Fibroblast of skin of scalp (primary cell): ENCODE results near the gene UQCRC1.
A peak's percentile ranks its signal among the peaks of the same experiment; 100 is the strongest.

Experiments
- DNase-seq: peaks from one replicate; pipeline ENCODE4 v3.0.0-alpha.2; 2013

The UQCRC1 gene

GRCh38 chr3:48569808-48570450 is 39.5 kb downstream of the UQCRC1 start:
- DNase-seq: no peak

DNA sequence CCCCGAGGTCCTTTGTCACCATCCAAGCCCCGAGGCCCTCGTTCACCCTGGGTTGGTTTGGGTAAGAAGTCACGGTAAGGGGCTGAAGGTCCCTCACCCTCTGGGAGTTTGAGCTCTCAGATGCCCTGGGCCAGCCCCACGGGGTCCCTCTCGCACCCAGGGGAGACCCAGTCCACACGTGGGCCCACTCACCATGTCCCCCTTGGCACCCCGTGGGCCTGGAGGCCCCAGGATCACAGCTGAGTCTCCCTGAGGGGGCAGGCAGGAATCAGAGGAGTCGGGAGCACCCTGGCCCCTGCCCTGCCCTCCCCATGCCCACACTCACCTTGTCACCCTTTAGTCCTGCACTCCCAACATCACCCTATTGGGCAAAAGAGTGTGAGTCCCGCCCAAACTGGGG is 40.0 kb downstream of the UQCRC1 start:
- no peak for DNase-seq

DNA sequence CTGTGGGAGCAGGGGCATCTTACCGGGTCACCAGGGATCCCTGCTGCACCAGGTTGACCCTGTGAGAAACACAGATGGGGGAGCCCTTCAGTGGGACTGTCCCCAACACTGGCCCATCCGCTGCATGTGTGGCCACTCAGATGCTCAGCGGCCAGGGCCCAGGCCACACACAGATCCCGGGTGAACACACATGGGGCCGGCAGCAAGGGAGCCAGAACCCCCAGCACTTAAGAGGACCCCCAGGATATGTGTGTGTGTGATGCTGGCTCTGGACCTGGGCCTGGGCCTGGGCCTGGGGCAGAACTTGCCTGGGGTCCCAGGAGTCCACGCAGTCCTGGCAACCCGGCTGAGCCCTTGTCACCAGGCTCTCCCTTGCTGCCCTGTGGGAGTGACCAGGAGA is 41.0 kb downstream of the UQCRC1 start:
- DNase-seq: no peak

DNA sequence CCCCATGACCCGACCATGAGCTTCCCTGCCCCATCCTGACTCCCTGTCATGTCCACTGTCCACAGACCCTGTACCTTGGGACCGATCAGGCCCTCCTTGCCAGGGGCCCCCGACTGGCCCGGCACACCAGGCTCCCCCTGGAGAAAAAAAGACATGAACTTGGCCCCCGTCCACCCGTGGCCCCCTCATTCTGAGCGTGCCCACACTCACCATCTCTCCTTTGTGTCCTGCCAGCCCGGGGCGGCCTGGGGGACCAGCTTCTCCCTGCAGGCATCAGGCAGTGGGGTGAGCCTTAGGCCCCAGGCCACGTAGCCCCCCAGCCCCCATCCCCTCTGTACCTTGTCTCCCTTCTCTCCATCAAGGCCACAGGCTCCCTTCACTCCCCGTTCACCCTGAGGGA is 41.9 kb downstream of the UQCRC1 start:
- DNase-seq: no peak

DNA sequence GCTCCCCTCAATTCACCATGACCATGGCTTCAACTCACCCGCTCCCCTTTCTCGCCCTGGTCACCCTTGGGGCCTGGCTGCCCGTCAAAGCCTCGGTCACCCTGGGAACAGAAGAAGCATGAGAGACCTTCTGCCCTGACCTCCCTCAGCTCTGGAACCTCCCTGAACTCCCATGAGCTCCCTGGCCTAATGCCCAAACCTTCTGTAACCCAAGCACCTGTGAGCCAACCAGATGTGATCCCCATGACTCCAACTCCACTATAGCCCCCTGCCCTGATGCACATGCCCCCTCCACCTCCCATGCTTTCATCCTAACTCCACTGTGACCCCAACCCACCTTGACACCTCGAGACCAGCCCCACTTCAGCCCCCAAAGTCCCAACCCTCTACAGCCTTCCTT is 42.4 kb downstream of the UQCRC1 start:
- DNase-seq: no peak

- DNase-seq: no peak
Measured at GRCh38 chr3:48566401-48566760, 43.1 kb downstream of the UQCRC1 start.

DNA sequence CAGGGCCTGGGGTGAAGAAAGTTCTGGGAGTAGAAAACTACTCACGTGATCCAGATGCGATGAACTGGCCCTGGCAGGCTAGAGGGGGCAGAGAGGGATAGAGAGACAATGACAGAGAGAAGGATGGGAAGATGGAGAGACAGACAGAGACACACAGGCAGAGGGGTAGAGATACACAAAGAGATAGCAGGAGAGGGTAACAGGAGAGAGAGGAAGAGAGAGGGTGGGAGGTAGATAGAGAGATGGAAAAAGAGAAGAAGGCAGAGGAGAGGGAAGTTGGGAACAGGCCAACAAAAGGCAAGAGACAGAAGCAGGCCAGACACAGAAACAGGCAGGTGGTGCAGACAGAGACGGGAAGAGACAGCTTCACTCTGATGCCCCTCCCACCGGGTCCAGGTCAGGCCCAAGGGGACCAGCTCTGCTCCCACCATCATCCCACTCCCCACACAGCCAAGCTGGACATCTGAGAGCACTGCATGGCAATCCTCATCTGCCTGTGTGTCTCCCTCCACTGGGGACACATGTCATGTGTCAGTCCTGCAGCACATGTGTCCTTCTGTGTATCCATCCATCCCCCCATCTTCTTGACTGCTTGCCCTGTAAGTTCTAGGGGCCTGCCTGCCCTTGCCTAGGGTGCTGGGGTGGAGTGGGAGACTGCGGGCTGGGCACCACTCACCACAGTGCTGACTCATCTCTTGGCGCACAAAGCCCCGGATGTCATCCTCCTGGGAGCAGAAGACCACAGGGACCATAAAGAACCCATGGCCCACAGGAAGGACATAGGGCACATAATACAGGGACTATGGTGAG is 43.6 kb downstream of the UQCRC1 start:
- peak; percentile 68 for DNase-seq

DNA sequence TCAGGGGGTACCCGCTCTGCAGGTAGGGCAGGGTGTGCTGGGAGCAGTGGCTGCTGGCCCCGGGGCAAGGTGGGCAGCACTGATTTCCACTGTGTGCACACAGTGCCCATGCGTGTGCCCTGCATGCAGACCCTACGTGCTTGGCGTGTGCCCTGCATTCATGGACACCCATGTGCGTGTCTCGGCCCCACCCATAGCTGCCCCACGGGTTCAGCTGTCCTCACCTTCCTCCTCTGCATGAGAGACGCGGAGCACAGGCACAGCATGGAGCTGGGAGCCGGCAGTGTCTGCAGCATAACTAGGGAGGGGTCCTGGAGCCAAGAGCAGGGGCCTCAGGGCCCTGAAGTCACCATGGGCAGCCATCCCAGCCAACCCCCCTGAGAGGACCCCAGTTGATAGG is 44.3 kb downstream of the UQCRC1 start:
- no peak for DNase-seq

DNA sequence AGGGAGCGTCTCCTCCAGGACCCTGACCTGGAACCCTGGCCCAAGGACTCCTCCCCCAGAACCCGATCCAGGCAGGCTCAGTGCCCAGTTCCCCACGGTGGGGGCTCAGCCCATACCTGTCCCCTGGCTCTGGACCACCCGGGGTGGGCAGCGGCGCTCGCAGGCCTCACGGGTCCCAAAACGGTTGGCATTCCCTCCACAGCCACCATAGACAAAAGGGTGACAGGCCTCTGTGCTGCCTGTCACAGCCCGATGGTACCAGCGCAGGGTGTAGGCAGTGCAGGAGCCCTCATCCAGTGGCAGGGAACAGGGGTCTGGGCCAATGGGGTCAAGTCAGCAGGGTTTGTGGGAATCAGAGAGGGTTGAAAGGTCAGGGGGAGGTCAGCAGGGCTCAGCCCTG is 44.8 kb downstream of the UQCRC1 start:
- DNase-seq: no peak

DNA sequence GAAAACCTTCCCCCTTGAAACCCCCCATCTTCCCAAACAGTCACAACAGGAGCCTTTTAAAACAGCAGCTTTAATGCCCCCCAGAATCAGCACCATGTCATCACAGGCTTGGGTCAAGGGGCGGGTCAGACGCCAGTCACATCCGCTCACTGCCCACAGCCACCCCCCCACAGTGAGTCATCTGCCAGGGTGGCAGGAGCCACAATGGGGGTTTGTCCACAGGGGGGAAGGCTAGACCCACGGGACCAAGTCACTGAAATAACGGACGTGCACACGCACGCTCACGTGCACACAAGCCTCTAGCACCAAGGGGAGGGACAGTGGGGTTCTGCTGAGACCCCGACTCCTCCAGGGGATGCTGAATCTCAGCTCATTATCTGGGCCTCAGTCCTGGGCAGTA is 45.4 kb downstream of the UQCRC1 start:
- peak; percentile 83 for DNase-seq

DNA sequence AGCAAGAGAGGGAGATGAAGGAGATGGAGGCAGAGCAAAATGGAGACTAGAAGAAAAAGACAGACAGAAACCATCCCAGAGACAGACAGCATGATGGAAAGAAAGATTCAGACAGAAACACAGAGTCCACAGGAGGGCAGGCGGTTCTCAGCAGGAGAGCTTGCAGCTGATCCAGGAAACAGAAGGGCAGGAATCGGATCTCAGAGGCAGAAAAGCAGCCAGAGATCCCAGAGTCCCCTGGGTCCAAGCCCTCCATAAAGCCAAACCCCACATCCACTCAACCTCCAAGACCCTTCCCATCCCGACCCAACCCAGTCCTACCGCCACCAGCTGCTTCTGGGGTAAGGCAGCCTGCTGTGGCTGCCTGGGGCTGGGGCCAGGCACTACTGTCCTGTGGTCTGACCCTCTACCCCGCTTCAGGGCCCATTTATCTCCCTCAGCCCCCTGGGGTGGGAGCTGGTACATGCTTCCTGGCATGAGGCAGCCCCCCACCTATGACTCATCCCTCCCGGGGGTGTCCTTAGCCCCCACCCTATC is 46.0 kb downstream of the UQCRC1 start, which contains the start of gene UCN2:
Gene UCN2 (minus strand): TSS at position 400 of the 537 bp plus-strand sequence. CDS start 657 bp downstream, outside the sequence.
- peak; percentile 70 for DNase-seq

- DNase-seq: no peak
Measured at GRCh38 chr3:48562367-48563095, 46.9 kb downstream of the UQCRC1 start.

- DNase-seq: peak; percentile 60
Measured at GRCh38 chr3:48561045-48561736, 48.3 kb downstream of the UQCRC1 start.

GRCh38 chr3:48560648-48561018 is 48.8 kb downstream of the UQCRC1 start:
- no peak for DNase-seq

- no peak for DNase-seq
Measured at GRCh38 chr3:48558493-48559134, 50.8 kb downstream of the UQCRC1 start.

DNA sequence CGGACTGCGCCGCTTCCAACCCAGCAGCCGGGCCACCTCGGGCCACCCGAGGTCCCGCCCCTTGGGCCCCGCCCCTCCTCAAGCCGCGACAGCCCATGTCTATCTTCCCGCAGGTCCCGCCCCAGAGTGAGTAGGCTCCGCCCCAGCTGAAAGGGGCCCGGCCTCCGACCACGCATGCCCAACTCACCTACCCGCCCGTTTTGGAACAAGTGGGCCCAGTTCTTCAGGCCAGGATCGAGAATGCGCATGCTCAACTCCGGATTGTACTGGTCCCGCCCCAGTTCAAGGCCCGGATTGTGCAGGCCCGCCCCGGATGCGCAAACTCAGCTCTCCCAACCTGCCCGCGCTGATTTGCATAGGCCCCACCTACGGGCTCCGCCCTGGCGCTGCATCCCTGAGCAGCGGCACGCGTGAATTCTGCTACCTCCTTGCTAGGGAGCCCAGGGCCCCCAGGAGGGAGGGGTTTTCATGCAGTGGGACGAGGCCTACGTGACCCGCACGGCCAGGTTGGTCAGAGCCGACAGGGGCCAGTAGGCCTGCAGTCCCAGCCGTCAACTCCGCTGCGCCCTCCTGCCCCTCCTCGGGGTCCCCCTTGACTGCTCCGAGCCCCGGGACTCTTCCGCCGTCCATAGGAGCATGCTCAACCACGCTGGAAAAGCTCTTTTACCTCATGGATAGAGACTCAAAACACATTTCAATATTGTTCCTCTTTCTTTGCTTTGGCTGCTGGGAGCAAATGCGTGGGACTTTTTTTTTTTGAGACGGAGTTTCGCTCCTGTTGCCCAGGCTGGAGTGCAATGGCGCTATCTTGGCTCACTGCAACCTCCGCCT is 52.4 kb downstream of the UQCRC1 start, which contains the start of gene PFKFB4:
Gene PFKFB4 (minus strand): TSS at position 8 of the 831 bp plus-strand sequence. CDS start 26 bp downstream, outside the sequence.
- peak; percentile 100 for DNase-seq

DNA sequence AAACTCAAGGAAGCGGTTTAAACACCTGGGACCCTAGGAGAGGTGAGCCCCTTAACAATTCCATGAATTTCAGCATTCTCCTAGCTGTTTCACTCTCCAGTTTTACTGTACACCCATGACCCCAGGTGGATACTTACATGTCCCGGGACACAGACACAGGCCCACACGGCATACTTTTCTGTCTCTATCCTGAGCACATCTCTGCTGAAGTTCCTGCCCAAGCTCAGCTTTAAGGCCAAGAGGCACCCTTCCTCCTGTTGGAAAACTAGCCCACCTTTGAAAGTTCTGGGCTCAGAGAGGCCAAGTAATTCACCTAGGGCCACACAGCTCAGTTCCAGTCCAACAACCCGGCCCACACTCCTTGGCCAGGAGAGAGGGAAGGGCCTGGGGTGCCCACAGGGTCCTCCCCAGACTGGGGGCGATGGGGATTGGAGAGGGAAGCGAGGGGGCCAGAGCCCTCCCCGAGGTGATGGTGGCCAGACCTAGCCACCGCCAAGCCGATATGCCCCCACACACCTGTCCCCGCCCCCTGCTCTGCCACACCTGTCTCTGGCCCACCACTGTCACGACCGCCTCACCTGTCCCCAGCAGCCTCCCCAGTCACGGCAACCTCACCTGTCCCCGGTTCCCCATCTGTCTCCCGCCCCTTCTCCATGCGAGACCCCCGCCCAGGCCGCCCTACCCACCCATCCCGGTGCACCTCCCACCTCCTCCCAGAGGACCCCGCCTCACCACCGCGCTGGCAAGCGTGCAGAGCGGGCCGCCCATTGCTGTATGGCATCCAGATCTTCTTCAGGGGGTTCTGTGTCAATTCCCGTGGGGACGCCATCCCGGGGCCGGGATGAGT is 53.3 kb downstream of the UQCRC1 start:
- DNase-seq: no peak

- no peak for DNase-seq
Measured at GRCh38 chr3:48555231-48555948, 54.1 kb downstream of the UQCRC1 start.
